IMR-90 (cell line): ENCODE data around the gene TMF1. TPM values are rescaled to one million over a fixed set of nuclear protein-coding genes. Genes with fewer than 3 reads are reported as not detected.

ENCODE experiments used
- ATAC-seq: fragments of 200-7000 bp; cut with Tn5 transposase; 2 replicates; pipeline ENCODE4 v1.9.1; 2020; ENCODE audit warnings: low read depth, mild to moderate bottlenecking, moderate library complexity
- Bru-seq: library from RNA; stranded (reverse); fragments of 400-500 nt; gene quantifications from one replicate; lab custom pipeline; 2021; lab: Mats Ljungman, UMichigan
- BruChase-seq, 2 experiments: library from RNA; stranded (reverse); fragments of 400-500 nt; gene quantifications; one replicate each; lab custom pipeline; 2021; lab: Mats Ljungman, UMichigan
- BruUV-seq: library from RNA; stranded (reverse); fragments of 400-500 nt; replicated peaks from 2 replicates; lab custom pipeline; 2021; lab: Mats Ljungman, UMichigan
- CTCF ChIA-PET: fragments of 300-600 bp; formaldehyde crosslinking; extraction: SDS; loops from one replicate; lab custom pipeline; 2021; ENCODE audit warnings: antibody characterized with exemption; lab: Yijun Ruan, JAX
- POLR2A ChIA-PET: fragments of 300-600 bp; sonication (Branson Sonifier 250); formaldehyde crosslinking; loops from one replicate; lab custom pipeline; 2022; ENCODE audit warnings: antibody characterized with exemption; ENCODE audit not compliant: unreplicated experiment; lab: Charles Lee
- DNase-seq: peaks from one replicate; pipeline ENCODE4 v3.0.0; 2013
- H2AFZ ChIP-seq: replicated peaks from 2 replicates; pipeline ENCODE3; 2013; ENCODE audit warnings: low read length, mild to moderate bottlenecking; ENCODE audit not compliant: poor library complexity
- H2AK5ac ChIP-seq: 2 replicates; pipeline ENCODE4 v1.6.1; 2013; ENCODE audit warnings: low read depth, low read length, inconsistent platforms
- H2AK9ac ChIP-seq: replicated peaks from 2 replicates; pipeline ENCODE3; 2013; ENCODE audit warnings: mild to moderate bottlenecking, low read depth, low read length, moderate library complexity; ENCODE audit not compliant: poor library complexity
- H2BK120ac ChIP-seq: 2 replicates; pipeline ENCODE4 v1.6.1; 2013; ENCODE audit warnings: low read depth, low read length, inconsistent platforms
- H2BK15ac ChIP-seq: 3 replicates; pipeline ENCODE4 v1.6.1; 2013; ENCODE audit warnings: low read depth, low read length, inconsistent platforms
- H2BK20ac ChIP-seq: 2 replicates; pipeline ENCODE4 v1.6.1; 2013; ENCODE audit warnings: low read depth, mild to moderate bottlenecking, inconsistent platforms, low read length, moderate library complexity
- H2BK5ac ChIP-seq: 2 replicates; pipeline ENCODE4 v1.6.1; 2013; ENCODE audit warnings: mild to moderate bottlenecking, low read depth, low read length, inconsistent platforms; ENCODE audit not compliant: poor library complexity, severe bottlenecking
- H3K14ac ChIP-seq: replicated peaks from 2 replicates; pipeline ENCODE4 v1.6.1; 2013; ENCODE audit warnings: low read depth, low read length, inconsistent platforms
- H3K18ac ChIP-seq: 2 replicates; pipeline ENCODE4 v1.6.1; 2013; ENCODE audit warnings: low read depth, low read length, control low read depth
- H3K23ac ChIP-seq: 2 replicates; pipeline ENCODE4 v1.6.1; 2013; ENCODE audit warnings: low read depth, low read length, inconsistent platforms
- H3K27ac ChIP-seq: 2 replicates; pipeline ENCODE4 v1.5.1; 2013; ENCODE audit warnings: mild to moderate bottlenecking, control low read depth, low read length; ENCODE audit not compliant: insufficient read depth
- H3K27me3 ChIP-seq: 2 replicates; pipeline ENCODE4 v1.6.1; 2013; ENCODE audit warnings: low read length; ENCODE audit not compliant: control insufficient read depth, insufficient read depth
- H3K36me3 ChIP-seq: 2 replicates; pipeline ENCODE4 v1.6.1; 2013; ENCODE audit warnings: low read length, mixed read lengths; ENCODE audit not compliant: control insufficient read depth, insufficient read depth
- H3K4ac ChIP-seq: 2 replicates; pipeline ENCODE4 v1.6.1; 2013; ENCODE audit warnings: low read depth, low read length, inconsistent platforms
- H3K4me1 ChIP-seq: 2 replicates; pipeline ENCODE4 v1.6.1; 2013; ENCODE audit warnings: low read length, mixed read lengths; ENCODE audit not compliant: control insufficient read depth, insufficient read depth
- H3K4me2 ChIP-seq: 2 replicates; pipeline ENCODE4 v1.6.1; 2013; ENCODE audit warnings: low read depth, mild to moderate bottlenecking, control low read depth, low read length, moderate library complexity
- H3K4me3 ChIP-seq: 2 replicates; pipeline ENCODE4 v1.5.1; 2013; ENCODE audit warnings: low read depth, mild to moderate bottlenecking, control low read depth, low read length, moderate library complexity; ENCODE audit not compliant: insufficient read depth
- H3K56ac ChIP-seq: 2 replicates; pipeline ENCODE4 v1.6.1; 2013; ENCODE audit warnings: low read length, inconsistent platforms; ENCODE audit not compliant: insufficient read depth; ENCODE audit errors: extremely low read depth
- H3K79me1 ChIP-seq, 2 experiments: 2 replicates each; pipeline ENCODE4 v1.6.1; 2013; ENCODE audit warnings: low read length in 2 of 2, inconsistent platforms in 1 of 2, low read depth in 1 of 2
- H3K9ac ChIP-seq: 2 replicates; pipeline ENCODE4 v1.6.1; 2013; ENCODE audit warnings: low read depth, low read length, control low read depth
- H3K9me1 ChIP-seq: 2 replicates; pipeline ENCODE4 v1.6.1; 2013; ENCODE audit warnings: low read length, inconsistent platforms; ENCODE audit not compliant: insufficient read depth
- H3K9me3 ChIP-seq: 2 replicates; pipeline ENCODE4 v1.6.1; 2013; ENCODE audit warnings: low read length; ENCODE audit not compliant: control insufficient read depth, insufficient read depth
- H4K20me1 ChIP-seq: 2 replicates; pipeline ENCODE4 v1.6.1; 2013; ENCODE audit warnings: low read length, inconsistent platforms; ENCODE audit not compliant: insufficient read depth
- H4K5ac ChIP-seq: 2 replicates; pipeline ENCODE4 v1.6.1; 2013; ENCODE audit warnings: mild to moderate bottlenecking, low read depth, low read length, control low read depth
- H4K8ac ChIP-seq, 2 experiments: 2 replicates each; pipeline ENCODE4 v1.6.1; 2013; ENCODE audit warnings: low read depth in 2 of 2, low read length in 2 of 2, control low read depth in 1 of 2, inconsistent platforms in 1 of 2
- H4K91ac ChIP-seq: 2 replicates; pipeline ENCODE4 v1.6.1; 2013; ENCODE audit warnings: low read depth, low read length, inconsistent platforms; ENCODE audit not compliant: insufficient read depth
- BHLHE40 ChIP-seq: fragments of 150-350 bp; IDR thresholded peaks from 2 replicates; pipeline ENCODE4 v1.6.1; 2016; ENCODE audit warnings: mild to moderate bottlenecking, low read depth, low read length
- CHD1 ChIP-seq: IDR thresholded peaks from 2 replicates; pipeline ENCODE4 v1.6.1; 2012; ENCODE audit warnings: low read depth, low read length, improper control_type of control experiment
- MAFK ChIP-seq: IDR thresholded peaks from 2 replicates; pipeline ENCODE4 v1.6.1; 2012; ENCODE audit warnings: low read depth, low read length, improper control_type of control experiment
- MAZ ChIP-seq: IDR thresholded peaks from 2 replicates; pipeline ENCODE4 v1.6.1; 2012; ENCODE audit warnings: low read depth, mild to moderate bottlenecking, low read length, improper control_type of control experiment, moderate library complexity, borderline replicate concordance
- MXI1 ChIP-seq: IDR thresholded peaks from 2 replicates; pipeline ENCODE4 v1.6.1; 2012; ENCODE audit warnings: low read depth, mild to moderate bottlenecking, low read length, moderate library complexity, borderline replicate concordance
- POLR2A ChIP-seq: IDR thresholded peaks from 2 replicates; pipeline ENCODE4 v1.6.1; 2012; ENCODE audit warnings: mild to moderate bottlenecking, low read depth, low read length
- WGBS, 2 experiments: methylation state at CpG; one replicate each; pipeline versions ENCODE4 v1.1.5 to v1.1.7; 2013; ENCODE audit warnings: missing lambda C conversion rate in 2 of 2; ENCODE audit not compliant: insufficient read length in 1 of 2; ENCODE audit errors: extremely low coverage in 2 of 2; 5-methylcytosine and 5-hydroxymethylcytosine counted together
- dilution Hi-C: fragments of 300-500 bp; cut with HindIII; formaldehyde crosslinking; loops from one replicate; pipeline ENCODE4 v1.14.3; 2018; ENCODE audit warnings: low sequenced_read_pairs; ENCODE audit not compliant: unreplicated experiment
- in situ Hi-C: fragments of 300-500 bp; cut with MboI; formaldehyde crosslinking; loops from 3 replicates; pipeline ENCODE4 v1.14.3; 2019; ENCODE audit warnings: low sequenced_read_pairs, inconsistent platforms, mixed read lengths
- intact Hi-C: fragments of 100-400 bp; cut with micrococcal nuclease; formaldehyde crosslinking; loops from 2 replicates; pipeline ENCODE4 v1.10.0; 2022
- long read RNA-seq: library from polyadenylated mRNA; unstranded; transcript quantifications from one replicate; pipeline ENCODE4 v2.0.0, GENCODE V29; 2021; ENCODE audit not compliant: unreplicated experiment
- polyA plus RNA-seq, 3 experiments: library from polyadenylated mRNA; depleted of rRNA; stranded (reverse); fragments of >200 nt; gene quantifications; 2 replicates each; pipeline ENCODE4 v1.2.3, GENCODE V29; 2012; ENCODE audit warnings: low replicate concordance in 1 of 3
- total RNA-seq: library from RNA; depleted of rRNA; stranded (reverse); fragments of >200 nt; gene quantifications from 2 replicates; pipeline ENCODE4 v1.2.3, GENCODE V29; 2012; rRNA removed

TMF1 gene, protein sequence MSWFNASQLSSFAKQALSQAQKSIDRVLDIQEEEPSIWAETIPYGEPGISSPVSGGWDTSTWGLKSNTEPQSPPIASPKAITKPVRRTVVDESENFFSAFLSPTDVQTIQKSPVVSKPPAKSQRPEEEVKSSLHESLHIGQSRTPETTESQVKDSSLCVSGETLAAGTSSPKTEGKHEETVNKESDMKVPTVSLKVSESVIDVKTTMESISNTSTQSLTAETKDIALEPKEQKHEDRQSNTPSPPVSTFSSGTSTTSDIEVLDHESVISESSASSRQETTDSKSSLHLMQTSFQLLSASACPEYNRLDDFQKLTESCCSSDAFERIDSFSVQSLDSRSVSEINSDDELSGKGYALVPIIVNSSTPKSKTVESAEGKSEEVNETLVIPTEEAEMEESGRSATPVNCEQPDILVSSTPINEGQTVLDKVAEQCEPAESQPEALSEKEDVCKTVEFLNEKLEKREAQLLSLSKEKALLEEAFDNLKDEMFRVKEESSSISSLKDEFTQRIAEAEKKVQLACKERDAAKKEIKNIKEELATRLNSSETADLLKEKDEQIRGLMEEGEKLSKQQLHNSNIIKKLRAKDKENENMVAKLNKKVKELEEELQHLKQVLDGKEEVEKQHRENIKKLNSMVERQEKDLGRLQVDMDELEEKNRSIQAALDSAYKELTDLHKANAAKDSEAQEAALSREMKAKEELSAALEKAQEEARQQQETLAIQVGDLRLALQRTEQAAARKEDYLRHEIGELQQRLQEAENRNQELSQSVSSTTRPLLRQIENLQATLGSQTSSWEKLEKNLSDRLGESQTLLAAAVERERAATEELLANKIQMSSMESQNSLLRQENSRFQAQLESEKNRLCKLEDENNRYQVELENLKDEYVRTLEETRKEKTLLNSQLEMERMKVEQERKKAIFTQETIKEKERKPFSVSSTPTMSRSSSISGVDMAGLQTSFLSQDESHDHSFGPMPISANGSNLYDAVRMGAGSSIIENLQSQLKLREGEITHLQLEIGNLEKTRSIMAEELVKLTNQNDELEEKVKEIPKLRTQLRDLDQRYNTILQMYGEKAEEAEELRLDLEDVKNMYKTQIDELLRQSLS
- total RNA-seq = 39.1 and 57.5 TPM in 2 replicates
- 9.5 and 12.4 TPM in 2 replicates for polyA plus RNA-seq (2012; rRNA removed)
- polyA plus RNA-seq (2012; cell fraction: cytosol; rRNA removed) = 1.9 and 2.2 TPM in 2 replicates
- 3.2 and 16.3 TPM in 2 replicates for polyA plus RNA-seq (2012; cell fraction: nucleus; rRNA removed; ENCODE audit: low replicate concordance)
- percentile 93 among the genes with signal in this experiment for Bru-seq, nascent RNA
- BruChase-seq, experiment 1, labeled RNA remaining after a 6-hour chase = percentile 90 among the genes with signal in this experiment
- BruChase-seq, experiment 2, labeled RNA remaining after a 2-hour chase = percentile 96 among the genes with signal in this experiment
- long read RNA-seq, full-length matches to known transcripts = 17 of 67 reads
- long read RNA-seq, partial matches to known transcripts = 42 of 67 reads
- long read RNA-seq, other reads (novel, unspliced or antisense) = 8 of 67 reads

DNA sequence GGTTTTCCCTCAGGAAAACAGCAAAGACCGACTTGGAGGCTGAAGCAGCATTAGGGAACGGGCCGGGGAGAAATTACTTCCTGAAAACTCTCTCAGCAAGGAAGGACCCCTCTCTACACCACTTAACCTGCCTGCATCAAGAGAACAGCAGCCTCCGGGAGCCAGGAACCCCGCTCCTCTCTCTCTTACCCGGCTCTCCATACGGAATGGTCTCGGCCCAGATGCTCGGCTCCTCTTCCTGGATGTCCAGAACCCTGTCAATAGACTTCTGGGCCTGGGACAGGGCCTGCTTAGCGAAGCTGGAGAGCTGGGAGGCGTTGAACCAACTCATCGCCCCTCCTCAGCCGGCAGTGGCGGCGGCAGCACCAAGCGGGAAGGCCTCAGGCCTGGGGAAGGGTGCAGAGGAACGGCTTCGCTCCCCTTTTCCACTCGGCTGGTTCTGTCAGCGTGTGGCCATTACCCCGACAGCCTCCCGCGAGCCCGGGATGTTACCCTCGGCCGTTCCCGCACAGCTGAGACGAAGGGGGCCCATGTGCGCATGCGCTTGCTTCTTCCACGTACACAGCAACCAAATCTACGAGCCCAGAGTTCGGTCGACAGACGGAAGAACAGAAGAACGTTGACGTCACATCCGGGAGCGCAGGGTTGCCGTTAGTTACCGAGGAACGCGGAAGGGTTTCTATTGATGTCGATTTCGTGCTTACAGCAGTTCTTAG, at the start of gene TMF1:
Gene TMF1, minus strand, starts transcription at position 578 of the 716 bp plus-strand sequence. Its CDS starts 247 bp downstream, at position 331.
- Histone ChIP-seq H3K9me3 (no peaks in the 10 kb centered on the region), H3K56ac (peak within 1 kb of the TSS; percentile 90), H3K18ac (peak within 1 kb of the TSS; percentile 77), H2AFZ (peak within 1 kb of the TSS; percentile 95), H2AK5ac (peak within 1 kb of the TSS; percentile 92), H2BK120ac (peak within 1 kb of the TSS; percentile 35; the same call in 1 of the 2 replicates), H3K14ac (peak within 1 kb of the TSS; percentile 92), H4K8ac (peak within 1 kb of the TSS; percentile 91 to 95), H3K36me3 (peaks cover 14% of the 10 kb centered on the region), H3K9me1 (no peaks in the 10 kb centered on the region; the same call in 1 of the 2 replicates), H3K4me3 (peak within 1 kb of the TSS; percentile 79), H3K4ac (peak within 1 kb of the TSS; percentile 88), H2AK9ac (peak within 1 kb of the TSS; percentile 96), H2BK20ac (no peak within 1 kb of the TSS), H4K5ac (peak within 1 kb of the TSS; percentile 84), H3K9ac (peak within 1 kb of the TSS; percentile 92), H3K4me1 (no peaks in the 10 kb centered on the region), H3K79me1 (peaks cover 6 to 31% of the 10 kb centered on the region in 2 experiments; a peak in 2 of 4 replicates), H4K20me1 (peaks cover 28% of the 10 kb centered on the region; the same call in 1 of the 2 replicates), H2BK5ac (peak within 1 kb of the TSS; percentile 92), H4K91ac (peak within 1 kb of the TSS; percentile 77), H3K27me3 (no peaks in the 10 kb centered on the region), H2BK15ac (peak within 1 kb of the TSS; percentile 58; the same call in 2 of the 3 replicates), H3K23ac (peak within 1 kb of the TSS; percentile 98), H3K4me2 (peak within 1 kb of the TSS; percentile 98), H3K27ac (peak within 1 kb of the TSS; percentile 92)
- TF ChIP-seq POLR2A (peak; percentile 90), BHLHE40 (no peak), MAZ (peak; percentile 34; the same call in 1 of the 2 replicates), CHD1 (no peak), MXI1 (peak; percentile 71; the same call in 1 of the 2 replicates), MAFK (0 out of 2 replicates have a peak, but pooled peaks have one; percentile 16)
- BruUV-seq = no TSS peak
- intact Hi-C loops (no loop called here), in situ Hi-C loops (no loop called here), dilution Hi-C loops (no loop called here)
- POLR2A ChIA-PET = no interaction called here
- CTCF ChIA-PET = interaction anchor here (0.6 to 1.5 kb wide), 2 partner anchors 12 to 243 kb away, joined by 3 to 4 read pairs; no protein-coding TSS in a partner anchor
- 0% methylated on average over 12 of the region's 45 CpGs; no CpG with 5 or more reads in 1 of the 2 experiments for WGBS, 2 experiments
- ATAC-seq = peak; percentile 93
- peak; percentile 99 for DNase-seq
